A673 (cell line): ENCODE results near the gene CHST4. TPM values are rescaled to one million over a fixed set of nuclear protein-coding genes. Genes with fewer than 3 reads are reported as not detected.

Source experiments
- BruUV-seq: library from RNA; stranded (reverse); fragments of 400-500 nt; replicated peaks from 2 replicates; lab custom pipeline; 2021; lab: Mats Ljungman, UMichigan
- CTCF ChIA-PET: fragments of 300-600 bp; sonication (Branson Sonifier 250); formaldehyde crosslinking; loops from one replicate; lab custom pipeline; 2022; ENCODE audit warnings: antibody characterized with exemption; lab: Charles Lee
- POLR2A ChIA-PET: fragments of 300-600 bp; sonication (Branson Sonifier 250); formaldehyde crosslinking; loops from one replicate; lab custom pipeline; 2022; ENCODE audit warnings: antibody characterized with exemption; ENCODE audit not compliant: low non-redundant PET; lab: Charles Lee
- DNase-seq: peaks from one replicate; pipeline ENCODE4 v3.0.0-alpha.2; 2015; ENCODE audit warnings: low spot score
- H3K27ac ChIP-seq: fragments of 200-600 bp; sonication (generic); 2 replicates; pipeline ENCODE4 v1.5.1; 2016; ENCODE audit warnings: mixed run types, low read depth, mild to moderate bottlenecking, mixed read lengths, antibody characterized with exemption, low read length; ENCODE audit not compliant: poor library complexity, severe bottlenecking
- H3K27me3 ChIP-seq: fragments of 200-600 bp; sonication (generic); replicated peaks from 2 replicates; pipeline ENCODE4 v1.6.1; 2017; ENCODE audit warnings: mixed run types, low read depth, mild to moderate bottlenecking, mixed read lengths, antibody characterized with exemption, low read length; ENCODE audit not compliant: insufficient read depth, poor library complexity
- H3K36me3 ChIP-seq: fragments of 200-600 bp; sonication (generic); 2 replicates; pipeline ENCODE4 v1.6.1; 2016; ENCODE audit warnings: mixed run types, mild to moderate bottlenecking, mixed read lengths, antibody characterized with exemption, low read length; ENCODE audit not compliant: insufficient read depth, poor library complexity, severe bottlenecking
- H3K4me1 ChIP-seq: fragments of 200-600 bp; sonication (generic); 2 replicates; pipeline ENCODE4 v1.6.1; 2017; ENCODE audit warnings: mixed run types, mild to moderate bottlenecking, mixed read lengths, antibody characterized with exemption, low read length; ENCODE audit not compliant: insufficient read depth, poor library complexity, severe bottlenecking
- H3K4me3 ChIP-seq: fragments of 200-600 bp; sonication (generic); 2 replicates; pipeline ENCODE4 v1.5.1; 2016; ENCODE audit warnings: low read depth, mixed run types, mild to moderate bottlenecking, mixed read lengths, low read length; ENCODE audit not compliant: poor library complexity, severe bottlenecking
- H3K9me3 ChIP-seq: fragments of 200-600 bp; sonication (generic); 2 replicates; pipeline ENCODE4 v1.6.1; 2016; ENCODE audit warnings: mixed run types, low read depth, mild to moderate bottlenecking, mixed read lengths, antibody characterized with exemption, low read length; ENCODE audit not compliant: poor library complexity, severe bottlenecking
- EZH2 ChIP-seq: fragments of 200-600 bp; sonication (generic); IDR thresholded peaks from 2 replicates; pipeline ENCODE4 v1.6.1; 2017; ENCODE audit warnings: borderline replicate concordance, low read depth, mild to moderate bottlenecking, mixed read lengths, antibody characterized with exemption, low read length; ENCODE audit not compliant: poor library complexity, severe bottlenecking
- intact Hi-C: fragments of 100-400 bp; cut with micrococcal nuclease; formaldehyde crosslinking; loops from one replicate; pipeline ENCODE4 v1.10.0; 2022; ENCODE audit not compliant: unreplicated experiment
- total RNA-seq: library from RNA; stranded (reverse); gene quantifications from 2 replicates; pipeline ENCODE4 v1.2.3, GENCODE V29; 2021
- TF ChIP-seq, protein P1 (sequence below): fragments of 300-800, 200-600 bp; sonication (generic); conservative IDR thresholded peaks from 2 replicates; pipeline ENCODE4 v1.5.1; 2017; ENCODE audit warnings: low read depth, mild to moderate bottlenecking, antibody characterized with exemption, low read length, moderate library complexity, mixed read lengths

CHST4 gene
- total RNA-seq, 1 experiment from 2014 or later = not detected

DNA sequence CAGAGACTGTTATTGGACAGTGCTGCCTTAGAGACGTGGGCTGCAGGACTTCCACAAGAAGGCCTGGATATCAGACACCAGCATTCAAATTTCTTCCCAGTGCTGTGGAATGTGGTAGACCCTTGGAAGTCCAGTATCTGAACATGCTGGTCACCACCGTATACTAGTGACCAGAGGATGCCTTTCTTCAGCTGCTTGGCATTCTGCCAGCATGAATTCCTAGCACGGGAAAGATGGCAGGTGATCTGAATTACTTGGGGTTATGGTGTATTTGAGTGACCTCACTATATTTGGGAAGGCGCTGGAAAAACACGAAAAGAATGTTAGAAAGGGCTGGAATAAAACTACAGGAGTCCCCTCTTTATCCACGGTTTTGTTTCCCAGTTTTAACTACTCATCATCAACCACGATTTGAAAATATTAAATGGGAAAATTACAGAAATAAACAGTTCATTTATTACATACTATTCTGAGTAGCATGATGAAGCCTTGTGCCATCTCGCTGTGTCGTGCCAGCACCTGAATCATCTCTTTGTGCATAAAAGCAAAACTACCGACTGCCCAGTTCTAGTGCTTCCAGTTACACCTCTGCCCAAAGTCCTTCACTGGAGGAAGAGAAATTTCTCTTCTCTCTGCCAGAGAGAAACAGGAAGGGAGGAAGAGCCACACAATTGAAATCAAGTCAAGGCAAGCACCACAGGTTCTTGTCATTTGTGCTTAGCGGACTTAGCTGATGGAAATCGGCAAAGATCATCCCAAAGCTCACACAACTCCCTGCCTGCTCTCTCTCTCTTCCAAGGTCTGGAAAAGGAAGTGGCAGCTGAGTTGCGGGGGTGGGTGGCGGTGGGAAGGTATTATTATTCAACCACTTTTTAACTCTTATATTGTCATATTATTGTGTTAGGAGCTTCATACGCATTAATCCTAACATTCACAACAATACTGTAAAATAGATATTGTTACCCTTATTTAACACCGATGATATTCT, 1.4 kb upstream of the CHST4 start:
- no peaks in the 10 kb centered on the region for H3K9me3 ChIP-seq
- H3K36me3 ChIP-seq = no peaks in the 10 kb centered on the region
- TF ChIP-seq, protein P1, sequence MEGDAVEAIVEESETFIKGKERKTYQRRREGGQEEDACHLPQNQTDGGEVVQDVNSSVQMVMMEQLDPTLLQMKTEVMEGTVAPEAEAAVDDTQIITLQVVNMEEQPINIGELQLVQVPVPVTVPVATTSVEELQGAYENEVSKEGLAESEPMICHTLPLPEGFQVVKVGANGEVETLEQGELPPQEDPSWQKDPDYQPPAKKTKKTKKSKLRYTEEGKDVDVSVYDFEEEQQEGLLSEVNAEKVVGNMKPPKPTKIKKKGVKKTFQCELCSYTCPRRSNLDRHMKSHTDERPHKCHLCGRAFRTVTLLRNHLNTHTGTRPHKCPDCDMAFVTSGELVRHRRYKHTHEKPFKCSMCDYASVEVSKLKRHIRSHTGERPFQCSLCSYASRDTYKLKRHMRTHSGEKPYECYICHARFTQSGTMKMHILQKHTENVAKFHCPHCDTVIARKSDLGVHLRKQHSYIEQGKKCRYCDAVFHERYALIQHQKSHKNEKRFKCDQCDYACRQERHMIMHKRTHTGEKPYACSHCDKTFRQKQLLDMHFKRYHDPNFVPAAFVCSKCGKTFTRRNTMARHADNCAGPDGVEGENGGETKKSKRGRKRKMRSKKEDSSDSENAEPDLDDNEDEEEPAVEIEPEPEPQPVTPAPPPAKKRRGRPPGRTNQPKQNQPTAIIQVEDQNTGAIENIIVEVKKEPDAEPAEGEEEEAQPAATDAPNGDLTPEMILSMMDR = no peak
- peak; percentile 8 for TF ChIP-seq EZH2
- H3K4me1 ChIP-seq = no peaks in the 10 kb centered on the region
- no peak for DNase-seq
- H3K27ac ChIP-seq = no peak overlapping the region
- H3K27me3 ChIP-seq = peaks cover 74% of the 10 kb centered on the region
- no peak overlapping the region for H3K4me3 ChIP-seq
- intact Hi-C loops = no loop called here
- CTCF ChIA-PET = no interaction called here
- BruUV-seq = no TSS peak
- POLR2A ChIA-PET = no interaction called here

DNA sequence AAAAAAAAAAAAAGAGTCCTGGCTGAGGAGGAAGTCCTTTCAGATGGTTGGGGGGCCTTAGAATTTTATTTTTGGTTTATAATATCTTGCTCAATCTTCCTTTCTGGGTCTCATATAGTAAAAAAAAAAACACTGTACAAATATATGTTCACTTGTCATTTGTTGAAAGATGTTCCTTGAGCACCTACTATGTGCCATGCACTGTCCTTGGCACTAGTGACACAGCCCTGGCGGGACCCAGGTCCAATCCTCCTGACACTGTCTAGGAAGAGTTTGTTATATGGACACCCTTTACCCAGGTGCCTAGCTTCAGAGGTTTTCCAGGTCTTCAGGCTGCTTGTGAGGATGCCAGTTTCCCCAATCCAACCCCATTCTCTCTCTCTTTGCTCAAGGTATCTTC, 2.0 kb downstream of the CHST4 start:
- Histone ChIP-seq H3K4me1 (no peaks in the 10 kb centered on the region), H3K27ac (no peak overlapping the region), H3K4me3 (no peak overlapping the region), H3K27me3 (peaks cover 50% of the 10 kb centered on the region), H3K9me3 (no peaks in the 10 kb centered on the region), H3K36me3 (no peaks in the 10 kb centered on the region)
- POLR2A ChIA-PET = no interaction called here
- intact Hi-C loops = no loop called here
- no TSS peak for BruUV-seq
- CTCF ChIA-PET = no interaction called here
- TF ChIP-seq, protein P1 = no peak
- TF ChIP-seq EZH2 = no peak
- DNase-seq = no peak

DNA sequence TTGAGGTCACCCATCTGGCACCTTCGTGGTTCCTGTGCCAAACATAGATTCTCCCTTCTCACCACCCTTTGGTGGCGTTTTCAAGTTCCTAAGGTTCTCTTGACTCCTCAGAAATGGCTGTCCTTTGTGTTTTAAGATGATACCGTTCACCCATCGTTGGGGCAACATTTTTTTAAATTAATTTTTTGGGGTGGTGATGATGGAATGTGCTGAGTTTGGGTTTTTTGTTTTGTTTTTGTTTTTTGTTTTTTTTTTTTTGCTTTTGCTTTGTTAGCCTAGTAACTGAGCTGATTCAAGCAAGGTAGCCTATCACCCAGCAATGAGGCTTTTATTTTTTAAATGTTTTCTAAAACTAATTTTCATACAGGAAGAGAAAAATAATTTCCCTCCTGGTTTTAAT, 2.6 kb downstream of the CHST4 start:
- ChIA-PET CTCF (interaction anchor here (0.7 kb wide), 1 partner anchor 116 kb away, joined by 3 read pairs; no protein-coding TSS in a partner anchor), POLR2A (no interaction called here)
- Histone ChIP-seq H3K4me1 (no peaks in the 10 kb centered on the region), H3K4me3 (no peak overlapping the region), H3K36me3 (no peaks in the 10 kb centered on the region), H3K9me3 (no peaks in the 10 kb centered on the region), H3K27ac (no peak overlapping the region), H3K27me3 (peaks cover 44% of the 10 kb centered on the region)
- no TSS peak for BruUV-seq
- TF ChIP-seq, protein P1 = no peak
- TF ChIP-seq EZH2 = no peak
- DNase-seq = no peak
- intact Hi-C loops = no loop called here
